ENCODE measurements around the gene STX10.
A peak's percentile ranks its signal among the peaks of the same experiment; 100 is the strongest.

STX10 gene

GRCh38 chr19:13118424-13119193 is 31.6 kb downstream of the STX10 start:
- peak overlapping the region; percentile 95 for H3K27ac ChIP-seq
- TF ChIP-seq CTCF (conservative IDR thresholded peaks at IDR 0.05) (no peak), ZFX (IDR thresholded peaks at IDR 0.05) (peak; percentile 98)

GRCh38 chr19:13117772-13118423 is 32.3 kb downstream of the STX10 start, which contains the start of gene NACC1:
TSS of gene NACC1 (plus strand) at chr19:13118264. CDS start at chr19:13135208, 16,944 bp downstream.
- H3K27ac ChIP-seq = peak within 1 kb of the TSS; percentile 95
- no peak for TF ChIP-seq ZFX (IDR thresholded peaks at IDR 0.05)
- TF ChIP-seq CTCF (conservative IDR thresholded peaks at IDR 0.05) = no peak

- TF ChIP-seq ZFX (IDR thresholded peaks at IDR 0.05) = no peak
- TF ChIP-seq CTCF (conservative IDR thresholded peaks at IDR 0.05) = no peak
- peak overlapping the region; percentile 95 for H3K27ac ChIP-seq
Measured at GRCh38 chr19:13117176-13117771, 32.9 kb downstream of the STX10 start.

- H3K27ac ChIP-seq = peak within 1 kb of the TSS; percentile 95
- TF ChIP-seq CTCF (conservative IDR thresholded peaks at IDR 0.05) = no peak
- peak; percentile 67 for TF ChIP-seq ZFX (IDR thresholded peaks at IDR 0.05)
Measured at GRCh38 chr19:13116282-13117175, 33.6 kb downstream of the STX10 start, which contains the start of gene TRMT1. TSS of gene TRMT1 (minus strand) at chr19:13116740. CDS start at chr19:13116399, 341 bp downstream.

- no peak for TF ChIP-seq CTCF (conservative IDR thresholded peaks at IDR 0.05)
- TF ChIP-seq ZFX (IDR thresholded peaks at IDR 0.05) = no peak
- H3K27ac ChIP-seq = peak overlapping the region; percentile 95
Measured at GRCh38 chr19:13115936-13116281, 34.3 kb downstream of the STX10 start.

- no peak for TF ChIP-seq ZFX (IDR thresholded peaks at IDR 0.05)
- TF ChIP-seq CTCF (conservative IDR thresholded peaks at IDR 0.05) = no peak
- H3K27ac ChIP-seq = no peak overlapping the region
Measured at GRCh38 chr19:13112555-13112954, 37.6 kb downstream of the STX10 start.

All from C4-2B (cell line).